SK-N-SH (cell line): ENCODE measurements around the gene FUT9.
A peak's percentile ranks its signal among the peaks of the same experiment; 100 is the strongest.

Experiments used
- EP300 ChIP-seq, 2 experiments: IDR thresholded peaks; 2 replicates each; pipeline versions ENCODE4 v1.4.0 to v1.6.1; 2012; ENCODE audit warnings: borderline replicate concordance in 1 of 2, low read depth in 1 of 2, low read length in 1 of 2
- FOXM1 ChIP-seq: IDR thresholded peaks from 2 replicates; pipeline ENCODE4 v1.4.0; 2012; ENCODE audit warnings: low read depth, mild to moderate bottlenecking
- IRF3 ChIP-seq: fragments of 150-350 bp; IDR thresholded peaks from 2 replicates; pipeline ENCODE4 v1.6.1; 2016; ENCODE audit warnings: mild to moderate bottlenecking, low read depth, low read length
- MAX ChIP-seq: IDR thresholded peaks from 2 replicates; pipeline ENCODE4 v1.4.0; 2012; ENCODE audit warnings: low read depth
- RXRA ChIP-seq: IDR thresholded peaks from 2 replicates; pipeline ENCODE4 v1.4.0; 2012; ENCODE audit warnings: low read depth, mild to moderate bottlenecking, borderline replicate concordance
- SIN3A ChIP-seq: IDR thresholded peaks from 2 replicates; pipeline ENCODE4 v1.6.1; 2012; ENCODE audit warnings: low read depth, mild to moderate bottlenecking, low read length, moderate library complexity, borderline replicate concordance
- TF ChIP-seq, protein P1 (sequence below): fragments of 200-600 bp; sonication (generic); IDR thresholded peaks from 2 replicates; pipeline ENCODE4 v1.6.1; 2017; ENCODE audit warnings: antibody characterized with exemption, mild to moderate bottlenecking, moderate library complexity

DNA sequence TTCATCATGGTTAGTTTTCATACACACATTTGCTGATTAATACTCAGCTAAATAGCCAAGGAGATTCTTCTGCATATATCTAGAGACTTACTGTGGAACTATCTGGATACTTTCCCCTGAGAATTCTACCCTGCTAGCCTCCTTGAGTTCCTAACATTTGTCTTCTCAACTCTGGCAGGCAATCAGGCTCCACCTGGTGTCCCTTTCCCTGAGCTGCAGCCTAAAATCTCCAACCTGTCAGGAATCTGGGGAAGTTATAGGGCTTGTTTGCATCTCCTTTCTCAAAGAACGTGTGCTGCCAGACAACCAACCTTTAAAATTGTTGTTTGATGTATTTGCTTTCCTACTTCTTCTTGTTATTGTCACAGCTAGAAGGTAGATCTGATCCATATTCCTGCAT lies 73.4 kb downstream of the FUT9 start:
- TF ChIP-seq IRF3 (no peak), MAX (no peak), FOXM1 (no peak), SIN3A (no peak), RXRA (no peak), EP300 (IDR thresholded peaks at IDR 0.05; ENCODE audit: borderline replicate concordance in 1 of 2, low read depth in 1 of 2, low read length in 1 of 2) (no peak)
- TF ChIP-seq, protein P1, sequence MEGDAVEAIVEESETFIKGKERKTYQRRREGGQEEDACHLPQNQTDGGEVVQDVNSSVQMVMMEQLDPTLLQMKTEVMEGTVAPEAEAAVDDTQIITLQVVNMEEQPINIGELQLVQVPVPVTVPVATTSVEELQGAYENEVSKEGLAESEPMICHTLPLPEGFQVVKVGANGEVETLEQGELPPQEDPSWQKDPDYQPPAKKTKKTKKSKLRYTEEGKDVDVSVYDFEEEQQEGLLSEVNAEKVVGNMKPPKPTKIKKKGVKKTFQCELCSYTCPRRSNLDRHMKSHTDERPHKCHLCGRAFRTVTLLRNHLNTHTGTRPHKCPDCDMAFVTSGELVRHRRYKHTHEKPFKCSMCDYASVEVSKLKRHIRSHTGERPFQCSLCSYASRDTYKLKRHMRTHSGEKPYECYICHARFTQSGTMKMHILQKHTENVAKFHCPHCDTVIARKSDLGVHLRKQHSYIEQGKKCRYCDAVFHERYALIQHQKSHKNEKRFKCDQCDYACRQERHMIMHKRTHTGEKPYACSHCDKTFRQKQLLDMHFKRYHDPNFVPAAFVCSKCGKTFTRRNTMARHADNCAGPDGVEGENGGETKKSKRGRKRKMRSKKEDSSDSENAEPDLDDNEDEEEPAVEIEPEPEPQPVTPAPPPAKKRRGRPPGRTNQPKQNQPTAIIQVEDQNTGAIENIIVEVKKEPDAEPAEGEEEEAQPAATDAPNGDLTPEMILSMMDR, result peak; percentile 37
